GM21717 (cell line): ENCODE data around the gene FMO2.

Experiments
- ATAC-seq: cut with Tn5 transposase; IDR thresholded peaks from one replicate; pipeline ENCODE4 v1.9.1; 2021; ENCODE audit warnings: mild to moderate bottlenecking, moderate library complexity; ENCODE audit not compliant: unreplicated experiment

Gene FMO2, protein sequence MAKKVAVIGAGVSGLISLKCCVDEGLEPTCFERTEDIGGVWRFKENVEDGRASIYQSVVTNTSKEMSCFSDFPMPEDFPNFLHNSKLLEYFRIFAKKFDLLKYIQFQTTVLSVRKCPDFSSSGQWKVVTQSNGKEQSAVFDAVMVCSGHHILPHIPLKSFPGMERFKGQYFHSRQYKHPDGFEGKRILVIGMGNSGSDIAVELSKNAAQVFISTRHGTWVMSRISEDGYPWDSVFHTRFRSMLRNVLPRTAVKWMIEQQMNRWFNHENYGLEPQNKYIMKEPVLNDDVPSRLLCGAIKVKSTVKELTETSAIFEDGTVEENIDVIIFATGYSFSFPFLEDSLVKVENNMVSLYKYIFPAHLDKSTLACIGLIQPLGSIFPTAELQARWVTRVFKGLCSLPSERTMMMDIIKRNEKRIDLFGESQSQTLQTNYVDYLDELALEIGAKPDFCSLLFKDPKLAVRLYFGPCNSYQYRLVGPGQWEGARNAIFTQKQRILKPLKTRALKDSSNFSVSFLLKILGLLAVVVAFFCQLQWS

GRCh38 chr1:171185091-171185490 is at the start of gene FMO2:
TSS of gene FMO2 (plus strand) at chr1:171185300. CDS start at chr1:171185714, 414 bp downstream.
- no peak for ATAC-seq

DNA sequence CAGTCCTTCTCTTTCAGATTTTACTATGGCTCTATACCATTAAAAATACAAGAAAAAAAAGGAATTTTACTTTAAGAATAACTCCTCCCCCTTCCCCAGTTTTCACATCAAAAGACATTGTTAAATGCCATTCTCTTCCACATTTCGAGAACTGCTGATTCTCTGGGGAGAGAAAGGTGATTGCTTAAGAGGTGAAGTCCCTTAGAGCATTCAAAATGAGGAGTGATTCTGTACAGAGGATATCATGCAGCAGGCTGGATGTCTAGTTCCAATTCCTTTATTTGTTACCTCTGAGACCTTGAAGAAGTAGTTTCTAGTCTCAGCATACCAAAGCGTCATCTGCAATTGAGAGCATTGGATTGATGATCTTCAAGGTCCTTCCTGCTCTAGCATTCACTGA is 47.5 kb upstream of the FMO2 start:
- no peak for ATAC-seq

DNA sequence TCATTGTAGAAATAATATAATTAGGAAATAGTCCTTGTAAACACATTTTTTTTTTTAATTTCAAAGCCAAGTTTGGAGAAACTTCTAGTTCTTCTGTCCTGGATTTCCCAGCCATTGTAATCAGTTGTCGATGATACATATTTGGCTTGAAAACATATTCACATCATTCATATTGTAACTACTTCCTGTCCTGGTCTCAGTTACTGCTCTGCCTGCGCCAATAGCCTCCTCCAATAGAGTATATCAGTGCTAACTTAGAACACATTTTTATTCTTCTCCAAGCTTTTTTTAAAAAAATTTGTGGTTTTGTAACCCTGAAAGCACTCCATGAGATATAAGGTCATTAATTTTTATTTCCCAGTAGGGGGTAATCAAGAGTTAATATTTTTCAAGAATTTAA is 46.1 kb upstream of the FMO2 start:
- ATAC-seq: no peak

DNA sequence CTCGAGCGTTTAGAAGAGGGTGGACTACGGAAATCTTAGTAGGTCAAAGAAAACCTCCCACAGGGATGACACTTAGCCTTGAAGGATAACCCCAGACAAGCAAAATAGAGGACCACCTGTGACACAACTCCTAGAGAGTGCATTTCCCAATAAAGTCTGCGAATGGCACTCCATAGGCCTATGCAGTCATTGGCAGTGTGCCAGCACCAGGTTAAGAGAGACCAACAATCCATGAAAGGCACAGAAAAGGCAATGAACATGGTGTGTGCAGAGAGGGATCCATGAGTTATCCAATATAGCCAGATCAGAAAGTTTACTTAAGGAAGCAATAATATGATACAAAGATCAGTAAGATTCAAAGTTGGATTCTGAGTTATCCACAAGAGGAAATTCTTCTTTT is 45.2 kb upstream of the FMO2 start:
- ATAC-seq: no peak

DNA sequence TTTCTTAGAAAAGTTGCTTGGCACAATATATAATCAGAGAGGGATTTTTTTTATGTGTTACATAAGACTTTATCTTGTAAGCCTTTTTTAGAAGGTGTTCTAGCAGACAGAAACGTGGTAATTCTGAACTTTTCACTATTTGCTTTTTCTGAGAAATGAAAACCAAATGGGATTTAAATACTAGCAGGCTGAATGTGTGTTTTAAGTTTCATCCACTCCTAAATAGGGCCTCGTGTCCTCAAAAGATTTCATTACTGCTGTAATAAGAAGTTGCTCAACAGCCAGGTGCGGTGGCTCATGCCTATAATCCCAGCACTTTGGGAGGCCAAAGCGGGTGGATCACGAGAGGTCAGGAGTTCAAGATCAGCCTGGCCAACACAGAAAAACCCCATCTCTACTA is 44.7 kb upstream of the FMO2 start:
- ATAC-seq: no peak

- ATAC-seq: no peak
Observed at GRCh38 chr1:171140956-171141687, 44.0 kb upstream of the FMO2 start.

DNA sequence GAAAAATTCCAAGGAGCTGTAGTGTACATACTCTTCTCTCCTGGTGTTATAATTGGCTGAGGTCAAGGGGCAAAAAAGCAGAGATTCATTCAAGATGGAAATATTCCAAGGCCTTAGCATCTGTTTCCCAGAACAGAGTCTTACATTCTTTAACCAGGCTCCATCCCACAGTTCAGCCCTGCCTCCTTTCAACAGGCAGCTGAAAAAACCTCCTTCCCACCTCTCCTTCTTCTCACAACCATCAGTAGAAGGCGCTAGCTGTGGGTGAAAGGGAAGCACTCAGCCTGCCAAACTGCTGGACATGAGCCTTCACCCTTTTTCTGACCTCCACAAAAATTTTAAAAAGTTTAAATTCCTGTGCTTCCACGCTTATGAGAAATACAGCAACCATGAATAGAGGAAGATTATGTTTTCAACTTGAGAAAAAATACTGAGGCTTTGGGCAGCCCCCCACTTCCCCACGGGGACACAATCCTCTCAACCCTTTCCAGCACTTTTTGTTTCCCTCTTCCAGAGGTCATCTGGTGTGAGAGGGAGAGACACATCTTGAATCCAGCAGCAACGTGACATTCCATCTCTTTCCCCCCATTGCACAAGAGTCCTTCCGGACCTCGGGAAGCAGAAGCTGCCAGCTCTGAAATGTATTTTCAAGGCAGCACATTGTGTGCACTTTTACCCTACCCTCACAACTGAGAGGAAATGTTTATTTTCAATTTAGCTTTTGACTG is 43.2 kb upstream of the FMO2 start:
- no peak for ATAC-seq

- ATAC-seq: no peak
Observed at GRCh38 chr1:171142416-171143385, 42.4 kb upstream of the FMO2 start.

- ATAC-seq: no peak
Observed at GRCh38 chr1:171150156-171150555, 34.9 kb upstream of the FMO2 start.

DNA sequence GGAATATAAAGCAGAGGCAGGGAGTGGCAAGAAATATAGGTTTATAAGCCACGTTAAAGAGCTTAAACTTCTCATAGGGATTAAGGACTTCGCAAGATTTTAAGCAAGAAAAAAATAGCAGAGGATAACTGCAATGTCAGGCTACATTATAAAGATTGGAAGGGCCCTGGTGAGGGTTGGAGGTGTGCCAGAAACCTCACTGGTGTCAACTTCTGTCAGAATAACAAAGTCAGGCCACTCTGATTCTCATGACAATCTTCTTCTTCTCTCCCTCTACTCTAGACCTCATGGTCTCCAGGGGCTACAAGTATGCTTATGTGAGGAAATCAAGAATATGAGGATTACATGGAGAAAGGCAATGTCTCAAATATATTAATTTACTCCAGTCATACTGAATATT is 32.6 kb upstream of the FMO2 start:
- ATAC-seq: no peak

GRCh38 chr1:171155484-171155883 is 29.6 kb upstream of the FMO2 start:
- no peak for ATAC-seq

- ATAC-seq: no peak
Observed at GRCh38 chr1:171158096-171158495, 27.0 kb upstream of the FMO2 start.

DNA sequence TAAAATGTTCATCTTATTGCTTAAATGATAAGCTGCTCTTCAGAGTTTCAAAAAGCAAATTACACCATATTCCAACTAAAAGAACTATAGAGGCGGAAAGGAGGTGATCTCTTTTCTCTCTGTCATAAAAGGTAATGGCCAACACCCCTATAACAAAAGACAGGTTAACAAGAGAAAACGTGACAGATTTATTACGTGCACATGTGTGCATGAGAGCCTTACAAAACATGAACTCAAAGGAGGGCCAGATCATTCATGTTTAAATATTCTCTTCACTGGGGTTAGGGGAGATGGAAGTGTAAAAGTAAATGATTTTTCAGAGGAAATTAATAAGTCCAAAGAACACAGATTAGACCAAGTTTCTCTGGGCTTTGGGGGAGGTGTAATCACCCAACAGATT is 26.5 kb upstream of the FMO2 start:
- ATAC-seq: no peak

DNA sequence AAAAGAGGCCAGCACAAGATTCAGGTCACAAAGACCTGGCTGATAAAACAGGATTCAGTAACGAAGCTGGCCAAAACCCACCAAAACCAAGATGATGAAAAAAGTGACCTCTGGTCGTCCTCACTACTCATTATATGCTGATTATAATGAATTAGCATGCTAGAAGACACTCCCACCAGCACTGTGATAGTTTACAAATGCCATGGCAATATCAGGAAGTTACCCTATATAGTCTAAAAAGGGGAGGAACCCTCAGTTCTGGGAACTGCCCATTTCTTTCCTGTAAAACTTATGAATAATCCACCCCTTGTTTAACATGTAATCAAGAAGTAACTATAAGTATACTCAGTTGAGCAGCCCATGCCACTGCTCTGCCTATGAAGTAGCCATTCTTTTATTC is 26.0 kb upstream of the FMO2 start:
- ATAC-seq: no peak

GRCh38 chr1:171160211-171160610 is 24.9 kb upstream of the FMO2 start:
- no peak for ATAC-seq

DNA sequence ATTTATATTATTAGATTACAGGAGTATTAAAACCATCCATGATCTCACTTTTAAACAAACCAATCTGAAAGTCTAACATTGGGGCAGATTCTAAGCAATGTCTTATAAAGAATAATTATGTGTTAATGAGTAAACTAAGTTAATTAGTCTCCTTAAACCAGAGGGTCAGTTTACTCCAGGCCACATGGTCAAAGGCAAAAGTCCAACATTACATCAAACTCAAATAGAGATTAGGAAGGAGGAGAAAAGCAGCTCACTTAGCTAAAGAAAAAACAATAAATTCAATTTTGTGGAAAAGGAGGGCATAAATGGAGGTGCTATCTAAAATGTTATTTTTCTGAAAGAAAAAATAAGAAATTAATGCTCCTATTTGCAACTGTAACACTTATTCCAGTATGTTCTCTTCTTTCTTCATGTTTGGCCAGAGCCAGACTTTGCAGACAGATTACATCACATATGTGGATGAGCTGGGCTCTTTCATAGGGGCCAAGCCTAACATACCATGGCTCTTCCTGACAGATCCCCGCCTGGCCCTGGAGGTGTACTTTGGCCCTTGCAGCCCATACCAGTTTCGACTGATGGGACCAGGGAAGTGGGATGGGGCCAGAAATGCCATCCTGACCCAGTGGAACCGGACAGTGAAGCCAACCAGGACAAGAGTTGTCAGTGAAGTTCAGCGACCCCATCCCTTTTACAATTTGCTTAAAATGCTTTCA is 24.3 kb upstream of the FMO2 start:
- ATAC-seq: no peak

DNA sequence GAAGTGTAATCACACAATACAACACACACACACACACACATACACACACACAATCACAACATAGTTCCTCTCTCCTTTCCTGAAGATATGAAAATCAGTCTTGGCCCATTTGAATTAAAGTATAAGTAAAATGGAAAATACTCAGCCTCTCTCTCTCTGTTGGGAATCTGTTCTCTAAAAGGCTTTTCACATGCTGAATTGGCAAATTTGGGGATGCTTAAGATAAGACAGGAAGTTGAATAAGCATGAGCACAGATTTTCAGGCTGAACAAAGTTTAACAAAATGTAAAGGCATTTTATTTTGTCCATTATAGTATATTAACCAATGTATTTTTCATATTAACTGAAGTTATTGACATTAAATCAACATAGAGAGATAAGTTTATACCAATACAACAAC is 23.7 kb upstream of the FMO2 start:
- no peak for ATAC-seq

- no peak for ATAC-seq
Observed at GRCh38 chr1:171166361-171166760, 18.7 kb upstream of the FMO2 start.

DNA sequence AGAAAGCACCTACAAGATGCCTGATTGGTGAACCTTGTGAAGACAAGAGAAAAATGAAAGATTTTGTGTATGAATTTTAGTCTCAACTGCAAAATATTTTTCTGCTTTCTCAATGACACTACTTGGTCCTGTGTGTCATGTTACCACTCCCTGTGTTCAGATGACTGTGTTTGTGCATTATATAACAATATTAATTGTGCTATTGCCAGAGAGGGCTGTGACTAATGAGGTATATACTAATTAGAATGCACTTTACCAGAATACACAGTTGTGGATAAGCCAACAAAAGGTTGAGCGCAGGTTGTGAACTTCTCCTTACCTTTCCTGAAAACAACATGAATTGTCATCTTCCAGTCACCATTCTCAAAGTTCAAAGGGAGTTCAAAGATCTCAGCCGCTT is 17.3 kb upstream of the FMO2 start:
- ATAC-seq: no peak

- no peak for ATAC-seq
Observed at GRCh38 chr1:171172471-171172870, 12.6 kb upstream of the FMO2 start.
